HL-60 (cell line): Measurements from ENCODE around the gene SRRM5.

Source experiments
- DNase-seq, 2 experiments: peaks; one replicate each; pipeline ENCODE4 v3.0.0-alpha.2; 2010 to 2020; ENCODE audit warnings: low read depth in 1 of 2, low spot score in 1 of 2
- H3K27ac ChIP-seq: fragments of 250-450 bp; sonication (Bioruptor Pico); replicated peaks from 2 replicates; pipeline ENCODE4 v1.5.1; 2020; ENCODE audit warnings: mild to moderate bottlenecking, moderate library complexity
- H3K27me3 ChIP-seq: fragments of 250-450 bp; sonication (Bioruptor Pico); 2 replicates; pipeline ENCODE4 v1.5.1; 2021; ENCODE audit warnings: mild to moderate bottlenecking, moderate library complexity; ENCODE audit not compliant: insufficient read depth, poor library complexity, severe bottlenecking
- H3K4me3 ChIP-seq: replicated peaks from 2 replicates; pipeline ENCODE4 v1.5.1; 2011; ENCODE audit warnings: mild to moderate bottlenecking, control low read depth, low read length; ENCODE audit not compliant: insufficient read depth
- CTCF ChIP-seq: IDR thresholded peaks from one replicate; pipeline ENCODE4 v1.5.1; 2011; ENCODE audit warnings: low read length, control low read depth, inconsistent platforms; ENCODE audit not compliant: insufficient read depth
- GABPA ChIP-seq: IDR thresholded peaks from 2 replicates; pipeline ENCODE4 v1.6.1; 2012; ENCODE audit warnings: low read depth
- POLR2AphosphoS5 ChIP-seq: IDR thresholded peaks from 2 replicates; pipeline ENCODE4 v1.6.1; 2012; ENCODE audit warnings: low read depth
- REST ChIP-seq: IDR thresholded peaks from 2 replicates; pipeline ENCODE4 v1.6.1; 2012; ENCODE audit warnings: low read depth; ENCODE audit not compliant: insufficient replicate concordance
- SPI1 ChIP-seq: IDR thresholded peaks from 2 replicates; pipeline ENCODE4 v1.6.1; 2012; ENCODE audit warnings: low read depth, mild to moderate bottlenecking, borderline replicate concordance

Gene SRRM5

GRCh38 chr19:43572171-43572588 is 39.7 kb upstream of the SRRM5 start:
- no peak overlapping the region for H3K27ac ChIP-seq
- no peak for DNase-seq

GRCh38 chr19:43574424-43575155 is 37.3 kb upstream of the SRRM5 start:
- no peak for DNase-seq
- no peaks in the 10 kb centered on the region for H3K27me3 ChIP-seq
- peak overlapping the region; percentile 75 for H3K4me3 ChIP-seq
- peak overlapping the region; percentile 79 for H3K27ac ChIP-seq
- TF ChIP-seq POLR2AphosphoS5 (no peak), CTCF (no peak), GABPA (no peak), REST (no peak), SPI1 (no peak)

More at GRCh38 chr19:43572171-43572588, 39.7 kb upstream of the SRRM5 start:
- no peaks in the 10 kb centered on the region for H3K27me3 ChIP-seq
- no peak overlapping the region for H3K4me3 ChIP-seq
- no peak for TF ChIP-seq REST
- TF ChIP-seq SPI1, result no peak
- no peak for TF ChIP-seq CTCF
- TF ChIP-seq POLR2AphosphoS5, result no peak
- TF ChIP-seq GABPA, result no peak

- no peaks in the 10 kb centered on the region for H3K27me3 ChIP-seq
- H3K4me3 ChIP-seq, result peak within 1 kb of the TSS; percentile 75
- DNase-seq, result peak; percentile 96 to 98
- no peak for TF ChIP-seq REST
- TF ChIP-seq SPI1, result no peak; the same call in 1 of the 2 replicates
- peak; percentile 42; the same call in 1 of the 2 replicates for TF ChIP-seq POLR2AphosphoS5
- H3K27ac ChIP-seq, result peak within 1 kb of the TSS; percentile 79
Measured at GRCh38 chr19:43575156-43575950, 36.5 kb upstream of the SRRM5 start, which contains the start of the genes PINLYP and XRCC1. Gene PINLYP (plus strand): TSS chr19:43575801. CDS start chr19:43577192, 1,391 bp downstream. Gene XRCC1 (minus strand): TSS chr19:43575527. CDS start chr19:43575458, 69 bp downstream.
